NCI-H146 treated with DMSO at 0.1 percent for 48 hours (cell line): ENCODE data around the gene CACFD1.
"Not testable (repeated sequence)": the region's sequence is repeated elsewhere in the genome, so short reads cannot be mapped to it uniquely, and the experiment has no call there.

ENCODE experiments used
- DNase-seq: peaks from one replicate; lab custom pipeline; 2025; ENCODE audit not compliant: unreplicated experiment; lab: John Stamatoyannopoulos, UW

The CACFD1 gene

DNA sequence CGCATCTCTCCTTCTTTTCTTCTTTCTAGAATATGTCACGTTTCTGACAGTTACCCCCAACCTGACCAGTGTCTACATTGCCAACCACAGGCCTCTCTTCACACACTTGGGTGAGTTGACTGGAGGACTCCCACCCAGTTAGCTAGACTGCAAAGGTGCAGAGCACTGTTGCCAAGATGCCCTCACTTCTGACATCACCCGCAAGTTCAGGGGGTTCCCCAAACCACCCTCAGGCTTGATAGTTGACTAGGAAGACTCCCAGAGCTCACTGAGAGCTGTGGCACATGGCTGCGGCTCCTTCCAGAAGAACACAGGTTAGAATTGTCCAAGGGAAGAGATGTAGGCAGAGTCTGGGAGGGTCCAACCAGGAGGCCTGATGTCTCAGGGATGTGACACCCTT, 20.4 kb upstream of the CACFD1 start:
- DNase-seq, result no peak

DNA sequence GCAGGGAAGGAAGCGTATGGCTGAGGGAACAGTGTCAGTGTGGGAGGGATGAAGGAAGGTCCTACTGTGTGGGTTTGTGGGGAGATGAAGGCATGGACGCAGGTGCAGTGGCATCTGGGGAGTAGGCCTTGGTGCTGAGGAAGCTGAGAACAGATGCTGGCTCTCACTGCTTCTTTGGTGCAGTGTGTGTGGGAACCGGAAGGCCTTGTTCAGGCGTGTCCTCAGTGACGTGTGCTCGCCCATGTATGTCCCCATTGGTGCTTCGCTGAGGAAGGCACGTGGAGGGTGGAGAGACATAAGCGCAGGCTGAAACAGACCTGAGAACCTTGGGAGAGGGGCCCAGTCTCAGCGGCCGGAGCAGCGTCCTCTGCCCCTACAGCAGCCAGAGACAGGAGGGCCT, 18.9 kb upstream of the CACFD1 start:
- no peak for DNase-seq

DNA sequence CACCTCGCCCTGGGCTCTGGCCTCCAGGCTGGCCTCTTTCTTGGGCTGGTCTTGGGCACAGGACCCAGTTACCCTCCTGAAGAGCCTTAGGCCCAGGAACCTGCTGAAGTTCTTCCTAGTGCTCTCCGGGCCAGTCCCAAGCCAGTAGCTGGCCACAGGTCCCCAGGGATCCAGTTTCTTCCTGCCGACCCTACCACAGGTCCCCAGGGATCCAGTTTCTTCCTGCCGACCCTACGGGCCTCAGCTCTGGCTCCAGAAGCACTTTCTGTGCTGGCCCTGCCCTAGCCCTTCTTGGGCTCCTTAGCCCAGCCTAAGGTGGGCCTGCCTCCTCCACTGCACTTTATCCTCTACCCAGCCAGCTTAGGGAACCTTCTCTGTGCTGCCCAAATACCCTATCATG, 18.2 kb upstream of the CACFD1 start:
- no peak for DNase-seq

DNA sequence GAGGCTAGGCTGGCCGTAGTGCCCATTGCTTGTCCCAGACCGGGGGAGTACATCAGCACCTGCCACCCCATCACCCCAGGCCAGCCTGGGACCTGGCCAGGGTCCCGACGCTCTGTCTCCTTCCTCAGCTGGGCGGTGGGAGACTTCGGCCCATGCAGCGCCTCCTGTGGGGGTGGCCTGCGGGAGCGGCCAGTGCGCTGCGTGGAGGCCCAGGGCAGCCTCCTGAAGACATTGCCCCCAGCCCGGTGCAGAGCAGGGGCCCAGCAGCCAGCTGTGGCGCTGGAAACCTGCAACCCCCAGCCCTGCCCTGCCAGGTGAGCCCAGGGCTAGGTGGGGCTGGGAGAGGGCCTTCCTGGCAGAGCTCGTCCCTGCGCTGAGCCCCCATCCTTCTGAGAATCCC, 16.5 kb upstream of the CACFD1 start:
- no peak for DNase-seq

DNA sequence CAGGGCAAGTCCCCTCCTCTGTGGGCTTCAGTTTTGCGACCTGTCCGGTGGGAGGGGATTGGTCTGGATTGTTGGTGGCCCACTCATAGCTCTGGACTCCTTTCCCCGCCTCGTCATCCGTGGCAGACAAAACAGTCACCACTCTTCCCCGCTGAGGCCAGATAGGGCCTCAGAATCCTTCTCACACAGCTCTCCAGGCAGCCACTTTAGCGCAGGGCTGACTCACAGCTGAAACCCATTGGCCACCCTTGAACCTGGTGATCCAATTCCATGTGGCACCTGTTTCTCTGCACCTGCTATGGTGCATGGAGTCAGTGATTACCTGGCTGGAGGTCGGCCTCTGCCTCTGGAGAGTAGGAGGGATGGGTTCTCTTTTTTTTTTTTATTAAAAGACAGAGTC, 15.8 kb upstream of the CACFD1 start:
- DNase-seq, result peak; percentile 26

DNA sequence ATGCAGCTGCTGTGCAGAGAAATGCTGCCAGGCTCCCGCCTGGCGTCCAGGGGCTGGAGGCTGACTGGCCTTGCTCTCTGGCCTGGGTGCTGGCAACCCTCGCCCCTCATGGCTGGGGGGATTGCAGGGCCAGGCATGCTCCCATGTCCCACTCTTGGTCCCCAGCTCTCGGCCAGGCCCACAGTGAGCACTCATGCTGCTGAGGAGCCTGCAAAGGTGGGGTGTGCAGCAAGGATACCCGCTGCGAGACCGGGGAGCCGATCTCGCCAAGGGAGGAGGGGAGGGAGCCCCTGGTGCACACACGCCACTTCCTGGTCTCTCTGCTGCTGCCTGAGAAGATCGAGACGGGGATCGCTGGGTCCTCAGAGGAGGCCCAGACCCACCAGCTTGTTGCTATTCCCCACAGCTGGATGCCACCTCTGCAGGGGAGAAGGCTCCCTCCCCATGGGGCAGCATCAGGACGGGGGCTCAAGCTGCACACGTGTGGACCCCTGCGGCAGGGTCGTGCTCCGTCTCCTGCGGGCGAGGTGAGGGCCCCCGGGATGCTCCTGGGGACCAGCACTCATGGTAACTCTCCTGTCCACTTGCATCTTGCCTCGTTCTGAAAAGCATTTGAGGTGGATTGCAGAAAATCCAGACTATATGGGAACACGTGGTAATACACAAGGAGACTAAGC, 14.3 kb upstream of the CACFD1 start:
- DNase-seq, result no peak

DNA sequence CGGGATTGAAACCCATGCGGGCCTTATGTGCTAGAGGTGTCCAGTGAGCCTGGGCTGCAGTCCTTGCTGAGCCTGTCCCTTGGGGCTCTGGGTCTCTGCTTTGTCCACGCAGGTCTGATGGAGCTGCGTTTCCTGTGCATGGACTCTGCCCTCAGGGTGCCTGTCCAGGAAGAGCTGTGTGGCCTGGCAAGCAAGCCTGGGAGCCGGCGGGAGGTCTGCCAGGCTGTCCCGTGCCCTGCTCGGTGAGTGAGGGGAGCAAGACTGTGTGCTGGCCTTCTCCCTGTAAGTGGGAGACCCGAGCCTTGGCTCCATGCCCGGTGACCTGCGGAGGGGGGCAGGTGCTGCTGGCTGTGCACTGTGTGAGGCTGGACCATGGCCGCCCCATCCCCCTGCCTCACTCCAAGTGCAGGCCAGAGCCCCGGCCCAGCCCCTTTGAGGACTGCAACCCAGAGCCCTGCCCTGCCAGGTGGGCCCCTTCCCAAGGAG, 11.2 kb upstream of the CACFD1 start:
- DNase-seq, result no peak

DNA sequence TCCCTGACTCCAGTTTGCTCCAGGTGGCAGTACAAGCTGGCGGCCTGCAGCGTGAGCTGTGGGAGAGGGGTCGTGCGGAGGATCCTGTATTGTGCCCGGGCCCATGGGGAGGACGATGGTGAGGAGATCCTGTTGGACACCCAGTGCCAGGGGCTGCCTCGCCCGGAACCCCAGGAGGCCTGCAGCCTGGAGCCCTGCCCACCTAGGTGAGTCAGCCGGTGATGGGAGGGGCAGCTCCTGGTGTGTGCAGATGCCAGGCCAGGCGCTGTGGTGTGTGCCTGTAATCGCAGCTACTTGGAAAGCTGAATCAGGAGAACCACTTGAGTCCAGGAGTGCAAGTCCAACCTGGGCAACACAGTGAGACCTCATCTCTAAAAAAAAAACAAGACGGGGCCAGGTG, 10.0 kb upstream of the CACFD1 start:
- DNase-seq, result no peak

DNA sequence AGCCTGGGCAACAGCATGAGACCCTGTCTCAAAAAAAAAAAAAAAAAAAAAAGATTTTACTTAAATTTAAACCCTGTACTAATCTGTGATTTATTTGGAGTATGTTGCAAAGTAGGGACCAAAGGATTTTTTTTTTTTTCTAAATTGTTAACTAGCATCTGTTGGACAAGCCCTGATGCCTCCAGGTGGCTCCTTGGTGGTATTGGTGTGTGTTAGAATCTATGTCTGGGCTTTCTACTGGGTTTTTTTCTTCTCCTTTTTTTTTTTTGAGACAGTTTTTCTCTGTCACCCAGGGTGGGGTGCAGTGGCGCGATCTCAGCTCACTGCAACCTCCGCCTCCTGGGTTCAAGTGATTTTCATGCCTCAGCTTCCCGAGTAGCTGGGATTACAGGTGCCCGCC, 7.9 kb upstream of the CACFD1 start:
- not testable (repeated sequence) for DNase-seq

DNA sequence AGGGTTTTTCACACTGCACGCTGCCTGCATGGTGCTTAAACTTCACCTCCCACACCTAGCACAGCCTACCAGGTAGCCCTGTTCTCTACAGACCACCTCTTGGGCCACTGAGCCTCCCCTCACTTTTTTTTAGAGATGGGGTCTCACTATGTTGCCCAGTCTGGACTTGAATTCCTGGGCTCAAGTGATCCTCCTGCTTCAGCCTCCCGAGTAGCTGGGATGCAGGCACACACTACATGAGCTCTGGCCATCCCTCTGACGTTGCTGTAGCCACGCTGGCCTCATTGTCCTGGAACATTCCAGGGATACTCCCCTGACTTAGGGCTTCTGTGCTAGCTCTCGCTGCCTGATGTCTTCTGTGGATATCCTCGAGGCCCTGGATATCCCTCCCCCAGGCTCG, 7.2 kb upstream of the CACFD1 start:
- DNase-seq, result no peak

DNA sequence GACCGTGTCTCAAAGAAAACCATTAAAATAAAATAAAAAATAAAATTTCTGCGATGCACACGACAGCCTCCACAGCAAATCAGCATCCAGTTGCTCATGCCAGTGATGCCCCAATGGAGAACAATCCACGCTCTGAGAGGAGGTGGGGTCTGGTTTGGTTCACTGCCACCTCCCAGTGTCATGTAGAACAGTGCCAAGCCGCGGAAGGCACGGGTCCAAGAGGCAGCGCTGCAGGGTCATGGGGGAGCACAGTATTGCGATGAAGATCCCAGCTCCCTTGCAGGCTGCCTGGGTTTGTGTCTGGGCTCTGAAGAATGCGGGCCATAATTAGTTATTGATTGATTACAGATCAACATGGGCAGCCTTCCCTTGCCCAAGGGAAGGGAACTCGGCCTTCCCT, 6.1 kb upstream of the CACFD1 start:
- DNase-seq, result no peak

DNA sequence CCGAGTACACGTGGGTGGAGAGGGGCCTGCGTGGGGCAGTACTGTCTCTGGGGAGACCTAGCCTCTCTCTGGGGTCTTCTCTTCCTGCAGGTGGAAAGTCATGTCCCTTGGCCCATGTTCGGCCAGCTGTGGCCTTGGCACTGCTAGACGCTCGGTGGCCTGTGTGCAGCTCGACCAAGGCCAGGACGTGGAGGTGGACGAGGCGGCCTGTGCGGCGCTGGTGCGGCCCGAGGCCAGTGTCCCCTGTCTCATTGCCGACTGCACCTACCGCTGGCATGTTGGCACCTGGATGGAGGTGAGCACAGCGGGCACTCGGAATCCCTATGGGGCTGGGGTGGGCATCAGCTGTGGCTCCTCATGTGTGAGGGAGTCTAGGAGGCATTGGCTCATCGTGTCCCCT, 5.5 kb upstream of the CACFD1 start:
- DNase-seq, result no peak

DNA sequence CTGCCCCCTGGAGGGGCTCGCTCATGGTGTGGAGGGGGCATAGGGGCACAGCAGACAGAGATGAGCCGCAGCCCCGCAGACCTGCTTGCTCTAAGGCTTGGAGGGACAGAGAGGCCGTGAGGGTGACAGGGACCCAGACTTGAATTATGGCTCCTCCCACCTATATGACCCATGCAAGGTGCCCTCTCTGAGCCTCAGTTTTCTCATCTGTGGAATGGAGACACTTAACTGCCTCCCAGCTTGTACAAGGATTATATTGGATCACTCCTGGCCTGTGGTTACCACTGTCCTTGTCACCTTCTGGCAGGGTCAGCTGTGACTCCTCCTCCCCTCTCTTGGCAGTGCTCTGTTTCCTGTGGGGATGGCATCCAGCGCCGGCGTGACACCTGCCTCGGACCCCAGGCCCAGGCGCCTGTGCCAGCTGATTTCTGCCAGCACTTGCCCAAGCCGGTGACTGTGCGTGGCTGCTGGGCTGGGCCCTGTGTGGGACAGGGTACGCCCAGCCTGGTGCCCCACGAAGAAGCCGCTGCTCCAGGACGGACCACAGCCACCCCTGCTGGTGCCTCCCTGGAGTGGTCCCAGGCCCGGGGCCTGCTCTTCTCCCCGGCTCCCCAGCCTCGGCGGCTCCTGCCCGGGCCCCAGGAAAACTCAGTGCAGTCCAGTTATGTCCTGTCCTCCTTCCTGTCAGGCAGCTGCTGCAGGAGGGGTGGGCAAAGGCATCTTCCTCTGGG, 4.7 kb upstream of the CACFD1 start:
- DNase-seq, result no peak

DNA sequence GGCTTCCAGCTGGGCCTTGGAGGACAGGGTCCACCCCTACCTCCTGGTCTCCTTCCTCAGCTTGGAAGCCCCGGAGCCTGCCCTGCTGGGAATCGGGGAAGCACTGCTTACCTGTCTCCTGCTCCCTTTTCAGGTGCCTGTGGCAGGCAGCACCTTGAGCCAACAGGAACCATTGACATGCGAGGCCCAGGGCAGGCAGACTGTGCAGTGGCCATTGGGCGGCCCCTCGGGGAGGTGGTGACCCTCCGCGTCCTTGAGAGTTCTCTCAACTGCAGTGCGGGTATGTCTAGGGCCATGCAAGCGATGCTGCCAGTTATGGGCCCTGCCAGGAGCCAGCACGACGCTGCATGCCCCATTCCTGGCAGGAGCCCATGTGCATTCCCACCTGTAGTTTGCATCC, 3.8 kb upstream of the CACFD1 start:
- no peak for DNase-seq

DNA sequence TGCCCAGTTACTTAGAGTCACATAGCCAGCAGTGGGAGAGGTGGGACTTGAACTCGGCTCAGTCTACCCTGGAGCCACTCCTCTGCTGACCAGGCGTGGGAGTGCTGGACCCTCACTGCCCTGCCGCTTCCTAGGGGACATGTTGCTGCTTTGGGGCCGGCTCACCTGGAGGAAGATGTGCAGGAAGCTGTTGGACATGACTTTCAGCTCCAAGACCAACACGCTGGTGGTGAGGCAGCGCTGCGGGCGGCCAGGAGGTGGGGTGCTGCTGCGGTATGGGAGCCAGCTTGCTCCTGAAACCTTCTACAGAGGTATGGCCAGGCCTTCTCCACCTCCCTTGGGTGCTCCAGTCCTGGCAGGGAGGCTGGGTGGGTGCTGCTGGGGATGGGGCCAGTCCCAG, 3.4 kb upstream of the CACFD1 start:
- DNase-seq, result no peak

DNA sequence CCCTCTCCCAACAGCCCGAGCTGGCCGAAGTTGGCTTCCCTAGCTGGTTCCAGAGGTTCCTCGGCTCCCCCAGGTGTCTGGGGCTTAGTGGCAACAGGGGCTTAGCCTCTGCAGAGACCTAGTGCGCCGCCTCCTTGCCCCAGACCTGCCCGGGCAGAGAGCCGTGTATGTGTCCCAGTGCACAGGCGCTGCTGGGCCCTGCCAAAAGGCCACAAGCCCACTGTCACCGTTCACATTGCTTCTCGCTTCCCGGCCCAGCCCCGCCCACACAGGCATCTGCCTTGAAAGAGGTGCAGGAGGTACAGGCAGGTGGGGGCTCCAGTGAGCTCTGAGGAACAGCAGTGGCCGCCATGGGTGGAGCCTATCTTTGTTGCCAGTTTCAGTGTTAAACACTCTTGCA, 2.5 kb upstream of the CACFD1 start:
- no peak for DNase-seq

DNA sequence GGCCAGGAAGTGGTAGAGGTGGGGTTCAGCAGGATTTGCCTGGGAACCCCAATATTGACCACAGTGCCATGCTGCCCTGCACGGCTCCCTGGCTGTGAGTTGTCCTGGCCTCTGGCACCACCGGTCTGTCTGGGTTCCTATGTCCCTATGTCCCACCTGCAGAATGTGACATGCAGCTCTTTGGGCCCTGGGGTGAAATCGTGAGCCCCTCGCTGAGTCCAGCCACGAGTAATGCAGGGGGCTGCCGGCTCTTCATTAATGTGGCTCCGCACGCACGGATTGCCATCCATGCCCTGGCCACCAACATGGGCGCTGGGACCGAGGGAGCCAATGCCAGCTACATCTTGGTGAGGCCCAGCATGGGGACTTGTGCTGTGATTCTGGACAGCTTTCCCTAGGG, 2.0 kb upstream of the CACFD1 start:
- no peak for DNase-seq

DNA sequence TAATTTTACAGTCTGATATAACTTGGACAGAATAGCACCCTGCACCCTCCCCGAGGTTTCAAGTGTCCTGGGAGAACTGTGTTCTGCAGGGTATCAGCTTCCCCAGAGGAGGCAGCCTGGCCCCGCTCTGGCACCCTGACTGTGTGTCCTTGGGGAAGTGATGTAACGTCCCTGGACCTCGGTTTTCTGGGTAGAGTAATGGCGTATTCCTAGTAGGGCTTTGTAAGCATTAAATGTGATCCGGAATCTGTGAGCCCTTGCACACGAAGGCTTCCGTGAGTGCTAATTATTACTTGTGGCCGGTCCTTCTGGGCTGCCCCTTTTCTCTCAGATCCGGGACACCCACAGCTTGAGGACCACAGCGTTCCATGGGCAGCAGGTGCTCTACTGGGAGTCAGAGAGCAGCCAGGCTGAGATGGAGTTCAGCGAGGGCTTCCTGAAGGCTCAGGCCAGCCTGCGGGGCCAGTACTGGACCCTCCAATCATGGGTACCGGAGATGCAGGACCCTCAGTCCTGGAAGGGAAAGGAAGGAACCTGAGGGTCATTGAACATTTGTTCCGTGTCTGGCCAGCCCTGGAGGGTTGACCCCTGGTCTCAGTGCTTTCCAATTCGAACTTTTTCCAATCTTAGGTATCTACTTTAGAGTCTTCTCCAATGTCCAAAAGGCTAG, 1.0 kb upstream of the CACFD1 start:
- peak; percentile 5 for DNase-seq

DNA sequence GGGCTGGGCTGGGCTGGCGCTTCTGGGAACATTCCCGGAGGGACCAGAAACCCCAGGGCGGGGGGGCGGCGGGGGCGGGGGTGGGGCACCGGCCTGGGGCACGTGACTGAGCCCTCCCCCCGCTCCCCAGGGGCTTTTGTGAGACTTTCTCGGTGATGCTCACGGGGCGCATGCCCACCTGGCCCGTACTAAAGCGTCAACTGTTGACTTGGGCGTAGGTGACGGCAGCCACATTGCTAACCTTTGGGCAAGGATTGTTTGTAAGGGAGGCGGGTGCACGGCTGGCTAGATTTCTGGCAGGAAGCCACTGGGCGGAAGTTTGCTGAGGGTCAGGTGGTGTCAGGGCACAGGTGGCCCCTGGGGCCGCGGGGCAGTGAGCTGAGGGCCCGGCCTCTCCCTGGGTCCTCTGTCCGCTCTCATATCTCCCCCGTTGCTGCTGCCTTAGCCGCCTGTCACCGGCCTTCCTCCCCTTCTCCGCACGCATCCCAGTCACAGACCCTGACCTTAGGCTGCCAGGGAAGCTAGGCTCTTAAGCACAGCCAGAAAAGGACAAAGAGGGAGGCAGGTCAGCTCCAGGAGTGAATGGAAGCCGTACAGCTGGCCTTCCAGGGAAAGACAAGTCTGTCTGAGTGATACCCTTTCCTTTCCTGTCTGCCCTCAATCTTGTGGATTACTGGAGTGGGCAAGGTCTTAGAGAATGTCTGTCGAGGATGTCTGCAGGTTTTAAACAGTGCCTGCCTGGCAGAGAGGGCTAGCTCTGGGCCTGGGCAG, 812 bp downstream of the CACFD1 start:
- peak; percentile 62 for DNase-seq

DNA sequence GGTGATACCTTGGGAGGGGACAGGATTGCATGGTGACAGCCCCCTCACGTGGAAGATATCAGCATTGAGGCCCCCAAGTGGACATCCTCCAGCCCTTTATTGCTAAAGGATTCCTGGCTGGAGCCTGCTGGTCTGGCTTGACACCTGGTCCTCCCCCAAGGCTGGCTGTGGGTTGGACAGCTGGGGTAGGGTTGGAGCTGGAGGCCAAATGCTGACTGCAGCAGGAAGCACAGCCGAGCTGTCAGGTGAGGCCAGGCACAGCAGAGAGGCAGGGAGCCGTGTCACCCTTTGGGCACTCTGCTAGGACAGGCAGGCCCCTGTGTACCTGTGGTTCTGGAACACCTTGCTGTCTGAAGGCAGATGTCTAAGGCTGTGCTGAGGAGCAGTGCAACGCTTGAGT, 2.2 kb downstream of the CACFD1 start:
- no peak for DNase-seq

DNA sequence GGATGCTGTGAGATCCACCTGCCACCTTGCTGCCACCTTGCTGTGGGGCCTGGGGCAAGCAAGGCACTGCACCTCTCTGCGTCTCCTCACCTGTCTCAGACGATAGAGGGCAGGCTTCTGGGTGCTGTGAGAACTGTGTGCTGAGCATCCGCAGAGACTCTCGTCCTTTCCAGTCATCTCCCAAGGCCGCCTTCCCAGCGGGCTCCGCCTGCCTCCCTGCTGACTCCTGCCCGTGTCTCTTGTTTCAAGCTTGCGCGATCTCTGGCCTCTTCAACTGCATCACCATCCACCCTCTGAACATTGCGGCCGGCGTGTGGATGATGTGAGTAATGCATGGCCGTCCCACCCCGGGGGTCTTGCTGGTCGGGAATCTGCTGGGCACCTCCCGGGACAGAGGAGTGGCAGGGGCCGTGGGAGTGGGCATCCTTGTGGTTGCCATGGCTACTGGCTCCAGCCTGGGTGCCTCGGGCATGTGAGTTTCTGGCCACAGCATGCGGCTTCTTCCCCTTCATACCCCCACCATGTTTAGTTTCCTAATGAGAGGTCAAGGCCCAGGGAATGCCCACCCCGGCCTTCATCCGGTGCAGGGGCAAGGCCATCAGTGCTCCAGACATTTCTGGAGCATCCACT, 3.6 kb downstream of the CACFD1 start:
- DNase-seq, result no peak
